VCaP (cell line): ENCODE measurements around the gene TBX15.

Experiments used
- H3K27ac ChIP-seq: fragments of 450-650 bp; 2 replicates; pipeline ENCODE4 v1.5.1; 2017
- CTCF ChIP-seq: fragments of 450-650 bp; conservative IDR thresholded peaks from 2 replicates; pipeline ENCODE4 v1.5.1; 2017; ENCODE audit warnings: mild to moderate bottlenecking, moderate library complexity

Gene TBX15

GRCh38 chr1:118927427-118928187, 60.5 kb downstream of the TBX15 start:
- TF ChIP-seq CTCF = no peak
- no peak overlapping the region for H3K27ac ChIP-seq

- no peak for TF ChIP-seq CTCF
- no peak overlapping the region for H3K27ac ChIP-seq
Measured at GRCh38 chr1:118926261-118926660, 61.9 kb downstream of the TBX15 start.

GRCh38 chr1:118925651-118926050, 62.5 kb downstream of the TBX15 start:
- H3K27ac ChIP-seq = no peak overlapping the region
- no peak for TF ChIP-seq CTCF

GRCh38 chr1:118923319-118923718, 64.8 kb downstream of the TBX15 start:
- H3K27ac ChIP-seq = no peak overlapping the region
- no peak for TF ChIP-seq CTCF

GRCh38 chr1:118921994-118922393, 66.1 kb downstream of the TBX15 start:
- H3K27ac ChIP-seq = no peak overlapping the region
- no peak for TF ChIP-seq CTCF

- TF ChIP-seq CTCF = no peak
- no peak overlapping the region for H3K27ac ChIP-seq
Measured at GRCh38 chr1:118920124-118920717, 67.9 kb downstream of the TBX15 start.

- no peak overlapping the region for H3K27ac ChIP-seq
Measured at GRCh38 chr1:118918940-118919259, 69.2 kb downstream of the TBX15 start.

More at GRCh38 chr1:118918940-118919259, 69.2 kb downstream of the TBX15 start:
- TF ChIP-seq CTCF = no peak
